PC-3 (cell line): Measurements from ENCODE around the gene STK11.

Source experiments
- CTCF ChIP-seq: fragments of 300-600 bp; sonication (generic); conservative IDR thresholded peaks from 2 replicates; pipeline ENCODE4 v1.5.1; 2017; ENCODE audit warnings: antibody characterized with exemption, low read depth, mild to moderate bottlenecking, low read length
- EZH2 ChIP-seq: fragments of 300-600 bp; sonication (generic); IDR thresholded peaks from one replicate; pipeline ENCODE4 v1.6.1; 2017; ENCODE audit warnings: antibody characterized with exemption, mild to moderate bottlenecking, low read length; ENCODE audit not compliant: unreplicated experiment
- EZH2phosphoT487 ChIP-seq: fragments of 300-600 bp; sonication (generic); IDR thresholded peaks from 2 replicates; pipeline ENCODE4 v1.6.1; 2018; ENCODE audit warnings: mild to moderate bottlenecking, antibody characterized with exemption, low read length, borderline replicate concordance

- TF ChIP-seq EZH2 = no peak
- TF ChIP-seq CTCF = peak; percentile 69
- TF ChIP-seq EZH2phosphoT487 = no peak
Observed at GRCh38 chr19:1223018-1223855, 17.7 kb downstream of the STK11 start.
